Renal pelvis (tissue), 4 donors: ENCODE results near the gene DCTN5. TPM values are rescaled to one million over a fixed set of nuclear protein-coding genes. Genes with fewer than 3 reads are reported as not detected.

Experiments used
- DNase-seq: peaks from one replicate; pipeline ENCODE4 v3.0.0-alpha.2; 2013
- polyA plus RNA-seq, 3 donors: library from polyadenylated mRNA; unstranded; fragments of 120-200 nt; gene quantifications; one replicate each; pipeline ENCODE4 v1.2.1, GENCODE V29; 2013; ENCODE audit not compliant: insufficient read length in 3 of 3

DCTN5 gene
- polyA plus RNA-seq, 3 donors, result 70.2 to 79.4 (median 72.5) TPM

DNA sequence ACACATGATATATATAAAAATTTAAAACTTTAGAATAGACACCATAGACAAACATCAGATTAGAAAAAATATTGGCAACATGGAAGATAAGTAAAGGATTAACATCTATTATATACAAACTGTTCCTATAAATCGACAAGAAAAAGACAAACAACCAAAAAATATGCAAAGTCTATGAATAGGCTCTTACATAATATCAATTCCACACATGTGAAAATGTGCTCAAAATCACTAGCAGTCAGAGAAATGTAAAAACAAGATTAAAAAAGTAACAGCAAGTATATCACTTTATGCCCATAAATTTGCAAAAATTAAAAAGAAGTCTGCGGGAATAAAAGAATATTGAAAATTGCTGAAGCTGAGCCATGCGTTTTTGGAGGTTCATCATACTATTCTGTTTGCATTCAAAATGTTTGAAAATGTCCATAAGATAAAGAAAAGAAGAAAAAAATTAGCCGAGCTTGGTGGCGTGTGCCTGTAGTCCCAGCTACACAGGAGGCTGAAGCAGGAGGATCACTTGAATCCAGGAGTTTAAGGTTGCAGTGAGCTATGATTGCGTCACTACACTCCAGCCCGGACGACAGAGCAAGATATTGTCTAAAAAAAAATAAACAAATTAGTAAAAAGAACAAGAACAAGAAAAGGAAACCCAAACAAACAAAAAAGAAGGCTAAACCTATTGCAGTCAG, 83.0 kb downstream of the DCTN5 start:
- no peak for DNase-seq

DNA sequence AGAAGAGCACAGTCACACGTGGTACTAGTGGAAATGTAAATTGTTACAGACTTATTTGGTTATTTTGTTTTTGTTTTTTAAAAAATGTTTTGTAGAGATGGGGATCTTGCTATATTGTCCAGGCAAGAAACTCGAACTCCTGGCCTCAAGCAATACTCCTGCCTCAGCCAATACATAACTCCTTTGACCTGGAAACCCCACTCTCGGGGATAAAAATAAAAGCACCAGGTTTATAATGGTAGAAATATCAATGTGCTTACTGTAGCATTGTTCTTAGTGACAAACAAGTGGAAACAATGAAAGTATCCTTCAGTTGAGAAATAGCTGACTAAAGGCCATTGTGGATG, 83.5 kb downstream of the DCTN5 start:
- no peak for DNase-seq

DNA sequence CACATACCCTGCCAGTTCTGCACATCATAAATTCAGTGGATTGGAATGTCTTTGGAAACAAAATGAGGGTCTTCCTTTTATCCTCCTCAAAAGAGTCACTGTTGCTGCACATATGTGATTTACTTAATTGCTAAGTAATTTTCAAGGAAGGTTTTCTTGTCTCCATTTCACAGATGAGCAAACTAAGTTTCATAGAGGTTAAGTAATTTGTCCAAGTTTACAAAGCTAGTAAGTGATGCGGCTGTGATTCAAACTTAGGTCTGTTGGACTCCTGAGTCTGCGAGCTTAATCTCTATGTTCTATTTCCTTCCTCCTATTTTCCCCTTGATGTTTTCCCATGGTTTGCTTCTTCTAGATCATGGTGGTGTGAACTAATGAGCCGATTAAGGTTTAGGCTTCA, 85.4 kb downstream of the DCTN5 start:
- DNase-seq, result no peak

Other genes with a start within 250 kb of the DCTN5 start
- 10 to 100 TPM; 21.8 to 40.0 (median 35.0) TPM for gene COG7, start 188.3 kb upstream of the DCTN5 start, polyA plus RNA-seq
- gene GGA2, start 131.0 kb upstream of the DCTN5 start, polyA plus RNA-seq, result 100 to 1,000 TPM; 115 to 164 (median 156) TPM
- 10 to 100 TPM; 28.4 to 35.4 (median 33.4) TPM for gene EARS2, start 84.1 kb upstream of the DCTN5 start, polyA plus RNA-seq
- gene UBFD1, start 83.7 kb upstream of the DCTN5 start, polyA plus RNA-seq, result 10 to 100 TPM; 69.8 to 82.7 (median 77.6) TPM
- 100 to 1,000 TPM in 1 of 3 donors, 10 to 100 TPM in 2; 91.5 to 104 (median 96.1) TPM for gene NDUFAB1, start 45.1 kb upstream of the DCTN5 start, polyA plus RNA-seq
- gene PALB2, start 156 bp upstream of the DCTN5 start, polyA plus RNA-seq, result 10 to 100 TPM; 19.0 to 22.6 (median 20.0) TPM
- 10 to 100 TPM; 31.7 to 36.4 (median 31.8) TPM for gene PLK1, start 37.4 kb downstream of the DCTN5 start, polyA plus RNA-seq
- under 1 TPM; 0.41 to 0.51 (median 0.42) TPM for gene ERN2, start 71.8 kb downstream of the DCTN5 start, polyA plus RNA-seq
- 1 to 10 TPM; 1.0 to 2.2 (median 1.3) TPM for gene CHP2, start 113.6 kb downstream of the DCTN5 start, polyA plus RNA-seq
- 1 to 10 TPM; 2.6 to 4.5 (median 3.8) TPM for gene PRKCB, start 194.5 kb downstream of the DCTN5 start, polyA plus RNA-seq